GM21786 (cell line): Measurements from ENCODE around the gene OVAAL.

Source experiments
- ATAC-seq: cut with Tn5 transposase; IDR thresholded peaks from one replicate; pipeline ENCODE4 v1.9.1; 2021; ENCODE audit not compliant: unreplicated experiment

Gene OVAAL

DNA sequence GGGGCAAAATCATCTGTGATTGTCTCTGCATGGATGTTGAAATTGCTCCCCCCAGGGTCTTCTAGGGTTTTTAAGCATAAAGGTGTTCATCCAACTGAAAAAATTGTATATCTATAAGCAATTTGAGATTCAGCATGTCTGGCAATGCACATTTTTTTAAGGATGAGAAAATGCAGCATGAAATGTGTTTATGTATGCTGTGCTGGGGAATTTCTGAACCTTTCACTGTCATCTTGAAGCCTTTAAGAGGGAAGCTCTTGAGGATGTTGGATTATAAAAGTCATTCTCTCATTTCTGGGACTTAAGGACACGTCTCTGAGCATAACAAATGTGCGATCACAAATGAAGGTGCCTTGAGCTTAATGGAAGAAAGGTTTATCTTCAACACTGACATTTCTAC lies 9.4 kb downstream of the OVAAL start:
- no peak for ATAC-seq

DNA sequence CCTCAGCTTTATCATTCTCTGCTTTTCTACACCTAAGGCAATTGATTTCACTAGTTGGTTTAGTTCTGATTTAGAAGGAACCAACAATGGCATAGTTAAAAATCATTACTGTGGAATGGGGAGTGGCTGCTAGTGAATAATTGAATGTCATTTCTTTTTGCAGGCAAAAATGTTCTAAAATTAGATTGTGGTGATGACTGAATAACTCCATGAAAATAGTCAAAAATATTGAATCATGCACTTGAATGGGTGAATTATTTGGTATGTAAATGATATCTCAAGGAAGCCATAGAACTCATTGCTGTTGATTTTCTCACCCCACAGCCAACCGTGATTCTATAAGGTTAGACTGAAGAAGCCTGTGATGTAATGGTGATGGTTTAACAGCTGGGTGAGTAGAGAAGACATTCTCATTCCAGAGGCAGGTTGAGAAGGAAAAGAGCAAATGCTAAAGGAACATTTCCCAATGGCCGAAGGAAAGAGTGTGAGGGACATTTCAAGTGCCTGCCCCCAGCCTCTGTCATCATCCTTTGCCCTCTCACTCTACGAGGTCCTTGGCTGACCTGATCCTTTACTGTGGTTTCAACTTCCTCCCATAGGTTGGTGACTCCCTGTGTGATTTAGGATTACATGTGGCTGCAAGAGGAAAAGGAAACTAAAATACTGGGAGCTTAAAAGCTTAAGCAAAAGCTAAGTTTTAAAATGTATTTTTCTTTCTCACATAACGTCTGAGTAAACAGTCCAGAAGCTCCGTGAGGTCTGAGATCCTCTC lies 12.5 kb downstream of the OVAAL start:
- no peak for ATAC-seq

DNA sequence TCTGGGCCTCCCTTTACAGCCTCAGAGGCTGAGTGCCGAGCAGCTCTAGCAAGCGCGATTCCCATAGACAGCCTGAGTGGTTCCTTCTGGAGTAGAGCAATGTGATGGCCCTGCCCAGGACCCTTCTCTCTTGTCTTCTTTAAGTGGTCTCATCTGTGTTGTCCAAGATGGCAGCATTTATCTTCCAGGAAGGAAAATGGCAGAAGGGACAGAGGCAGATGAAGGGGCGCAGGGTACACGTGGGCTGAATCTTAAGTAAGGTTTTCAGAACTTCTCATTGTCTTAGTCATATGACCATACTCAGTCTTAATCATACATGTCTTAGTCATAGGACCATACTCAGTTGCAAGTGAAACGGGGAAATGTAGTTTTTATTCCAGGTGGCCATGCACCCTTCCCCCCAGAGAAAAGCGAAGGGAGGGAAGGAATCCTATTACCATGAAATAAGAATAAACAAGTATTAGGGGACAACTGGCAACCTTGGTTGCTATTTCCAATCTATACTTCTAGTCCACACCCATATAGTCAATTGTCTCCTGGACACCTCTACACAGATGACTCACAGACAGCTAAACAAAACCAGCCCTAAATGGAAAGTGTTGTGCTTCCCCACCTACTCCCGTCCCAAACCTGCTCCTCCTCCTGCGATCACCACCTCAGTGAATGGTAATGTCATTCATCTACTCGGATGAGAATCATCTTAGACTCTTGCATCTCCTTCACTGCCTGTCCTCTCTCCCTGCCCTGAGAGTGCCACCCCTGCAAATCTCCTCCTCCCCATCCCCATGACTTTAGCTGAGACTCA lies 13.3 kb downstream of the OVAAL start:
- ATAC-seq, result no peak

DNA sequence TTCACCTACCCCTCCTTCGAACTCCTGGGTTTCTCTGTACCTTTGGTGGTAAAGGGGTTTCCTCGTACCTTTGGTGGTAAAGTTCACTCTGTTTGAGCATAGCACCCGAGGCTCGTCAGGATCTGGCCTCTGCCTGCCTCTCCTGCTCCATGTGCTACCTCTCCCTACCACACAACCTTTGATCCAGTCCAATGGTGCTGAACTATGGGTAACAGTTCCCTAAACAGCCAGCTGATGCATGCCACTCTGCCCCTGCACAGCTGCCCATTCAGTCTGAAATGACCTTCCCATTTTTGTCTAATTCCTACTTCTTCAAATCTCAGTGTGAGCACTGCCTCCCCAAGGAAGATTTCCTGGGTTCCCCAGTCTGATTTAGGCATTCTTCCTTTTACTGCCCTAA lies 14.0 kb downstream of the OVAAL start:
- ATAC-seq, result no peak

DNA sequence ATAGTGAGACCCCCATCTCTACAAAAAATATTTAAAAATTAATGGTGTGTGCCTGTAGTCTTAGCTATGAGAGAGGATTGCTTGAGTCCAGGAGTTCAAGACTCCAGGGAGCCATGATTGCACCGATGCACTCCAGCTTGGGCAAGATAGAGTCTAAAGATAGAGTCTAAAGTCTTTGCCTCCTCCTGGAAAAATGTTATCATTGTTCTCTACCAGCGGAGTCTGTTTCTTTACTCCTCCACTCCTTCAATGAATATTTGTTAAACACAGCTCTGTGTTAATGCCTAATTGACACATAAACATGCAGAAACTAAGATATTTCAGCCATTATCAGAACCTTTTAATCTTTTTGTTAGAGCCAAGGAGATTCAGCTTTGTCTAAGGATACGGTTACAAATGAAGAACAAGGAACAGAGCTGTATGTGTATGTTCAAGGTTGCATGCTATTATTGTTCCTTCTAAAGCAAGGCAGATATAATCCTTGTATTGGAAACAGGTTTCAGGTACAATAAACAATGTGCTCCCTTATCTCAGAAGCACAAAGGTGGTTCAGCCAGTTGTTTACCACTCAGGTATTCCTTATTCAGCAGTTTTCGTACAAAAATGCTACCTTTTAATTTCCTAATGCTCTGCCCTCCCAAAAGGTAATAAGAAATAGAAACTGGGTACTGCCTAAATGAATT lies 15.4 kb downstream of the OVAAL start:
- ATAC-seq, result no peak

DNA sequence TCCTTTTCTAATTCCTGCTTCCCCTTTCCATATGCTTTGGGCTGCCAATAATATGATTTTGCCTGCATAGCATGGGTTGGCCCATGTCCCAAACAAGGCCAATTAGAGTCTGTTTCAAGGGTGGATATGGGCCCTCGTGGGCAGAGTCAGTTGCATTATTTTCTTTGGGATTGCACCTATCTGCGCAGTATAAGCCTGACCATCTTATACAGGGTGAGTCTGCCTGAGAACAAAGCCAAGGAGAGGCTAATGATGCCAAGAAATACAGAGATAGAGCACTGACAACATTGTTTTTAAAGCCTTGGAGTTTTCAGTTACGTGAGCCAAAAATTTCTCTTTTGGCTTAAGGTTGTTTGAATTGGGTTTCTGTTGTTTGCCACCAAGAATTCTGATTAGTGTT lies 18.6 kb downstream of the OVAAL start:
- no peak for ATAC-seq

DNA sequence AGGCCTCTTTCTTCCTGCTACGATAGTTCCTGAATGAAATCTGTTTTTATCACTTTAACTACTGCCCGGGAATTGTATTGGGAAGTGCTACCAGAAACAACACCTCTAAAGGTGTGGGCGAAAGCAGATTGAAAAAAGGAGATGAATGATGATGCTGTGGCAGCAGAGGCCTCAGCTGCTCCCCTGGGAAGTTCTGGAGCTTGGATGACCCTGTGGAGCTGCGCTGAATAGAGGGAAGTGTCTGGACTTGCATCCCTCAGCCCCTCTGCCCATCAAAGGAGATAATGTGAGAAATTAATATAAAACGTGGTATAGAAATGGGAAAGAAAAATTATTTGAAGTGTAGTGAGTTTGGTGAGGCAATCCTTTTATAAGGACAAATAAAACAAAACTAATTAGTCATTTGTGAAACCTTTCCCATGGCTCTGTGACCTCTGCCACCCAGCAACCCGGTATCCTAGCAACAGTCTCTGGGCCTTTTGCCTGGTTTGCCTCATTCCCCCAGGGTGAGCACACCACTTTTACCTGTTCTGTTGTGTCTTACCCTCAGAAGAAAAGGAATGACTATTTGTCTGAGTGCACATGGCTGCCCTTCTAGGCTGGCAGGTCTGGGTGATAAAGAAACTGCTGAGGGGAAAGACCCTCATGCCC lies 21.3 kb downstream of the OVAAL start:
- no peak for ATAC-seq

DNA sequence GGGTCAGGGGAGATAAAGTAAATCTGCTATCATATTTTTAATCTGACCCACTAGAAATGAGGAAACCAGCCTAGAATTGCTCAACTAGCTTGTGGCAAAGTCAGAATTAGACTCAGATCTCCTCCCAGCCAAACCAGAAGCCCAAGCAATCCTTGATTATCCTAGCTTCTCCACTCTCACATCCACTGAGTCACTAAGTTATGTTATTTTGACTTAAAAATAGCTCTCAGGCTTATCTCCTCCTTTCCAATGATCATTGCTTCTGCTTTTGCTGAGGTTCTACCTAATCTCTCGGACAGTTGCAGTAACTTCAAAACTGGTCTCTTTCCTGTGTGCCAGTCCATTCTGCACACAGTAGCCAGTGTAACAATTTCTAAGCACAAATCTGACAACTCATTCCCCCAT lies 22.9 kb downstream of the OVAAL start:
- ATAC-seq, result no peak

DNA sequence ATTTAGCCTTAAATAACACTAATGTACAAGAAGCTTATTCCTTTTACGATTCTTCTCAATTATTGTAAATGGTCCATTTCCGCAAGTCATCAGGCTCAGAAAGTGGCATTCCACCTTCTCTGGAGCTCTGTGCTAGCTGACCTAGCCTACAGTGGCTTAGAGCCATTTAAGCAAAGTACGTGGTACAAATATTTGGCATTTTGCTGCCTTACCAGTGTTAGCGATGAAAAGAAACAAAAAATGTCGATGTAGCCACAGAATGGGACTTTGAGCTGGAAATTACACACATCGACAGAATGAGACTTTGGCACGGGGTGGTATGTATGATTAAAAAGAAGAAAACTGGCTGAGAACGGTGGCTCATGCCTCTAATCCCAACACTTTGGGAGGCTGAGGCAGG lies 26.1 kb downstream of the OVAAL start:
- no peak for ATAC-seq

DNA sequence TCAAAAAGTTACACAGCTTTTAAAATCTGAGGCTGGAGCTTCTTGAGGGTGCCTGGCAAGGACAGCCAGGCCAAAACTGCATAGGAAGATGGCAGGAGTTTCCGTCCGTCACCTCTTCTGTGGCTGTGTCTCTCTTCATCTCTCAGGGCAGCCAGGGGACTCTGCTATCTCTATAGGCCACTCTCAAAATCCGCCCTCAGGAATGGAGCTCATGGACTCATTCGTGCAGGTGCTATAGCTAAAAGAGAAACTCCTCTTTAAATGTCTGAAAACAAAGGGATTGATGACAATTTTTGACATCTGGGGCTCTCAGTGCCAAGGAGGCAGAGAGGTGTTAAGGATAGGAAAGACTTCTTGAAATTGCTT lies 27.2 kb downstream of the OVAAL start:
- no peak for ATAC-seq

DNA sequence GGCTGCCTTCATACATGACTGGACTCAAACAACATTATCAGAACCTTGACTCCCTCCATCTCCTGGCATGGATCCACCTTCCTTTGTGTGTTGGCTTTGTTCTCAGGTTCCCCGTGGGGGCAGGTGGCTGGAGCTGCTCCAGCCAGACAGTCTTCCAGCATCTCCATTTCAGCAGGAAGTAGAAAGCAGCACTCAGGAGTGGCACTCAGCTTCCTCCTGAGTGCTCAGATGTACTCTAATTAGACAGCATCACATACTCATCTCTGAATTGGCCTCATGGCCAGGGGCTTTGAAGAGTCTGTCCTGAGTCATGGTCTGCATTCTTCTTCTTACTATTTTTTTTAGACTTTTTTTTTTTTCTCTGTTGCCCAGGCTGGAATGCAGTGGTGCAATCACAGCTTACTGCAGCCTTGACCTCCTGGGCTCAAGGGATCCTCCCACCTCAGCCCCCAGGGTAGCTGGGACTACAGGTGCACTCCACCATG lies 27.9 kb downstream of the OVAAL start:
- ATAC-seq, result no peak

DNA sequence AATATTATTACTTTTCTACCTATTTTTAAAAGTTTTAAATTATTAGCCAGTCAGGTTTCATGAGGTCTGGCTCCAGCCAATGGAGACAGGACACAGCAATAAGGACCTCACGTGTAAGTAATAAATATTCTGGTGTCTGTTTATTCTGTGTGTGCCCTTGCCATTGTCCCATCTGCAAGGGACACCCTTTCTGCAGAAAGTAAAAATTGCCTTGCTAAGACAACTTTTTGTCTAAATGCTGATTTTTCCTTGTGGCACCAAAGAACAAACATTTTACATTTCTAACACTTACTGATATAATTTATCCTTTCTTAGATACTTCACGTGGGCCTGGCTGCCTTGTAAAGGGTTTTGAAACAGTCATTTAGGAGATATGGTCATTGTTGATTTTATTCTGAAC lies 29.4 kb downstream of the OVAAL start:
- ATAC-seq, result no peak

DNA sequence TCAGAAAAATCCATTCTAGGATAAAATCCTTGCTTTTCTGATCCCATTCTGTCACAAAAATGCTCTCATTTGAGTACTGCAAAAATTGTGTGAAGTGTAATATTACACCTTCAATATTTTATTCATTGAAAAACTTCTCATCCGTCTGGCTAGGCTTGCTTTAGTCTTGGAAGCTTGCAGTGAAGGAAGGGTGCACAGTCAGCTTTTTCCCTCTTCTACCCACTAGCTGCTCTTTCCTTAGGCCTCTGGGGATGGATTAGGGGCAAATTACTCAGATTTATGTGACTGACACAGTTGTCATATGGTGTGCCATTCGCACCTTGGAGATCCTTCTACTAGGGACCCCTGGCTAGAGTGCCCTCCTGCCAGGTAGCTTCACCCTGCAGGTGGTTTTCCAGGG lies 32.1 kb downstream of the OVAAL start:
- ATAC-seq, result no peak

DNA sequence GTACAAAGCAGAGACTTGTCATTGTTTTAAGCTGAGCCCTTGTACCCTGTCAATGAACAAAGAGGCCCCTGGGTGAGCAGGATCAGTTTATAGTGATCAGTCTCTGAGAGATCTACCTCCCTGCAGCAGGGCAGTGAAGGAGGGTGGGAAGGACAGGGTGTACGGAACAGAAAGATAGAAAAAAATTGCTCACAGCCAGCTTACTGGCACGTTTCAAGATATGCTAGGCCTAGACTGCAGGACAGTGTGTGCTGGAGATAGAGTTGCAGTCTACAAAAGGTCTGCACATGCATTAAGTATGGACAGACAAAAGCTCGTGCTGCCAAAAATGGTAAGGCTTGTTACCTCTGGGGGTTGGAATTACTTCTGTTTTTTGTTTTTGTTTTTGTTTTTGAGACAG lies 34.6 kb downstream of the OVAAL start:
- ATAC-seq, result no peak

DNA sequence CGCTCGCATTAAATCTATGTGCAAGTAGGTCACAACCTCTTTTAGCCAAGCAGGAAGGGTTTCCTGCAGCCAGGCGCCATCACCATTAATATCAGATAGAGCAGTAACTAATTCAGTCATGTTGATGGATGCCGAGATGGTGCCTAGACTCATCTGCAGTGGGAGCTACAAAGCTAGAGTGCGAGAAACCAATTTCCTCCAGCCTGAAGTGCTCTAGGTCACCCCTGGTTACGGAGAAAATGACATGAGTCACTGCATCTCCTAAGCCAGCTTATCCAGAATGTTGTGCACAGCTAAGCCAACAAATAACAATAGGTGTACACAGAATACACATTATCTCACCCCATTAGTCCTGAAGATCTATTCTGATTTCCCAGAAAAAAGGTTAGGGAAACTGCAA lies 36.0 kb downstream of the OVAAL start:
- no peak for ATAC-seq

DNA sequence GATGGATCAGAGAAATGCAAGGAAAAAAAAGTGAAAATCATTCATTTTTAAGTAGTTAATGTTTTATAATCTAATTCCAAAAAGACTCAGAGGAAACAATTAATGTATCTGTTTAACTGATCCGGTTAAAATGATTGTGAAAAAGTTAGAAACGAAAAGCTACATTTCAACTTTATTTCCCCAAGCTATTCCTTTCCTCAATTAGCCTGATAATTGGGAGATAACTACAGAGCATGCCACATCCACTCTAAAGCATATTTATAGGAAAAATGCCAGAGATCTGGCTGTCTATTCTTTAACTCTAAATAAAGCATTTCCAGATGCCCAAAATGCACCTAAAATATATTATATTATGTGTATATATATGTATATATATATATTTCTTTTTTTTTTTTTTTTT lies 37.2 kb downstream of the OVAAL start:
- no peak for ATAC-seq

DNA sequence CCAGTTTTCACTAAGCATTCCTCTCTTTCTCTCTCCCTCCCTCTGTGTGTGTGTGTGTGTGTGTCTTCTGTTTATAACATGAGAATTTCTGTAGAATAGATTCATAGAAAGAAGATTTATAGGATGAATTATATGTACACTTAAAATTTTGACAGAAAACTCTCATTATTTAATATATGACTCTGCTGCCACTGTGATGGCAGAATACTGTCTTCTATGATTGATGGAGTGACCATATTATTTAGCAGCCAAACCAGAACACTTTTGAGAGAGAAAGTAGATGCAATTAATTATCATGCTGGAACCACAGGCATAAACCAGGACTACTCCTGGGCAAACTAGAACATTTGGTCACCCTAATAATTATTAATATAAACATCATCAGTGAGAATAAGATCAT lies 38.8 kb downstream of the OVAAL start:
- no peak for ATAC-seq

DNA sequence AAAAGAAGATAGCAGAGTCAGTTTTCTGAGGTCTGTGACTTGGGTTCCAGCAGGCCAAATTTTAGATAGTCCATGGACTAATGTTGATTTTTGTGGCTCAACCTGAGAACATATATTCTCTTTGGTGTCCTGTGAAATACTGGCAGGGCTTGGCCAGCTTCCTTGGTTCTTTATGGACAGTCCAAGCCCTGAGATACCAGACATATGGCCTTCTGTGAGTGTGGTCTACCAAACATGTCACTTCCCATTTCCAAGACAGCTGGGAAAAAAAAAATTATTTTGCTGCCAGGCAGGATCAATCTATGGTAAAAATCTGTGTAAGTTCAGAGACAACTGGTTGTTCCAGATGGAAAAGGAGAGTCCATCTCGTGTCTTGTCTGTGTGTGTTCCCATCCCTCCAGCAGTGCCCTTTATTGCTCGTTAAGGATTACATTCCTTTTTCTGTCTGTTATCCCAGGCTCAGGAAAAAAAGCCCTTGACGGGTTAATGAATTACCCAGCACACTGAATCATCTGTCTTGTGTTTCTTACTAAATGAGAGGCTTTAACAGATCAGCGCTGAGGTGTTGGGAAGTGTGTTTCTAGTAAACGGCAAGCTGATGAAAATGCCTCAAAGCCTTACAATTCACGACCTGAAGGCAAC lies 39.7 kb downstream of the OVAAL start:
- ATAC-seq, result no peak

DNA sequence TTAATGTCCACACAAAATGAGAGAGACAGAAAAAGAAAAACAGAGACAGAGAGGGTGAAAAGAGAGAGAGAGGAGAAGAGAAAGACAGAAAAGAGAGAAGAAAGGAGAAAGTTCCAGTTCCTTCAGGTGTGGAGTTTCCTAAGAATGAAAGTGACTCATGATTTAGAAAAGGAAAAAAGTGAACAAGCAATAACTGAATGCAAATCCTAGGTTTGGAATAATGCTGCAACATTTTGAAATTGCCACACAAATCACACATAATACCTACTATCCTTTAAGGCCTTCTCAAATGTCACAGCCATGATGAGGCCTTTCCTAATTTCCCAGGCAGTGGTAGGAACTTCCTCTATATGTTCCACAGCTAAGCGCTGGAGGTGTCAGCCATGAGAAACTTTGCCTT lies 41.6 kb downstream of the OVAAL start:
- no peak for ATAC-seq

DNA sequence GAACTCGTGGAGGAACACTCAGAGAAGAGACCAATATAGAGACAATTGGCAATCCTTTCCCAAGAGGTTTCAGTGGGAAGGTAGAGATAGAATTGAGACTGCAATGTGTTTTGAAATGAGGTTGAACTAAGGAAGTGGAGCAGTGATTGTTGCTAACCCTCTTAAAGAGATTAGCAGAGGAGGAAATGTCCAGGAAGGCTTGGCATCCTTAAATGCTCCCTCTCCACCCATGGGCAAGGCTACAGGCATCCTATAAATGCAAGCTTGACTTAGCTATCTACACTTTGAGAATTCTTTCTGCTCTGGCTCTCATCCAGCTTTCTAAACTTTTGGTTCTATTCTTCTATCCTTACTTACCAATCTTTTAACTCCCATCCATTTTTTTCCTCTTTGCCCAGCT lies 42.7 kb downstream of the OVAAL start:
- no peak for ATAC-seq
